Iris pigment epithelial cell (primary cell): ENCODE measurements around the gene RANBP6.
A peak's percentile ranks its signal among the peaks of the same experiment; 100 is the strongest.
"Not testable (repeated sequence)": the region's sequence is repeated elsewhere in the genome, so short reads cannot be mapped to it uniquely, and the experiment has no call there.

Experiments
- DNase-seq: peaks from one replicate; pipeline ENCODE4 v3.0.0-alpha.2; 2011; ENCODE audit warnings: low read depth

RANBP6 gene

GRCh38 chr9:6015278-6016157 is at the start of gene RANBP6:
Gene RANBP6 (minus strand): TSS chr9:6015624. CDS start chr9:6015607, 17 bp downstream.
- DNase-seq = peak; percentile 90

- DNase-seq = not testable (repeated sequence)
Observed at GRCh38 chr9:6063146-6063545, 47.7 kb upstream of the RANBP6 start.

- no peak for DNase-seq
Observed at GRCh38 chr9:6055666-6056065, 40.2 kb upstream of the RANBP6 start.

GRCh38 chr9:6055216-6055615 is 39.8 kb upstream of the RANBP6 start:
- peak; percentile 97 for DNase-seq

- peak; percentile 63 for DNase-seq
Observed at GRCh38 chr9:6054280-6055099, 39.1 kb upstream of the RANBP6 start.

GRCh38 chr9:6052293-6052919 is 37.0 kb upstream of the RANBP6 start:
- peak; percentile 15 for DNase-seq

- DNase-seq = no peak
Observed at GRCh38 chr9:6051511-6051950, 36.1 kb upstream of the RANBP6 start.

GRCh38 chr9:6049798-6050197 is 34.4 kb upstream of the RANBP6 start:
- DNase-seq = peak; percentile 21

GRCh38 chr9:6048039-6048438 is 32.6 kb upstream of the RANBP6 start:
- no peak for DNase-seq

GRCh38 chr9:6047020-6047419 is 31.6 kb upstream of the RANBP6 start:
- no peak for DNase-seq

GRCh38 chr9:6045364-6045763 is 29.9 kb upstream of the RANBP6 start:
- DNase-seq = no peak

- no peak for DNase-seq
Observed at GRCh38 chr9:6040077-6040476, 24.7 kb upstream of the RANBP6 start.

GRCh38 chr9:6036391-6036790 is 21.0 kb upstream of the RANBP6 start:
- no peak for DNase-seq

GRCh38 chr9:6034954-6035353 is 19.5 kb upstream of the RANBP6 start:
- DNase-seq = no peak

GRCh38 chr9:6029604-6030274 is 14.3 kb upstream of the RANBP6 start:
- no peak for DNase-seq

GRCh38 chr9:6024035-6024554 is 8.7 kb upstream of the RANBP6 start:
- DNase-seq = peak; percentile 9

GRCh38 chr9:6016975-6017374 is 1.6 kb upstream of the RANBP6 start:
- DNase-seq = not testable (repeated sequence)

- peak; percentile 93 for DNase-seq
Observed at GRCh38 chr9:6014670-6015270, 654 bp downstream of the RANBP6 start.

- DNase-seq = peak; percentile 99
Observed at GRCh38 chr9:6008169-6008979, 7.0 kb downstream of the RANBP6 start.

GRCh38 chr9:6007770-6008168 is 7.7 kb downstream of the RANBP6 start:
- DNase-seq = peak; percentile 54
